Thoracic aorta (tissue), 2 donors: ENCODE results near the gene CDHR5. TPM values are rescaled to one million over a fixed set of nuclear protein-coding genes. Genes with fewer than 3 reads are reported as not detected.

ENCODE experiments used
- ATAC-seq: fragments of 150-250 bp; one replicate; pipeline ENCODE4 v1.8.0; 2017; ENCODE audit warnings: low read depth; ENCODE audit not compliant: insufficient number of reproducible peaks, low FRiP score
- DNase-seq: peaks from one replicate; pipeline ENCODE4 v3.0.0-alpha.2; 2020; ENCODE audit warnings: low spot score
- H3K27ac ChIP-seq, 2 donors: fragments of 200-600 bp; sonication (generic); 1 replicate in 1 of 2; 2 replicates in 1 of 2; pipeline ENCODE4 v1.5.1; 2016; ENCODE audit warnings: mild to moderate bottlenecking in 2 of 2, moderate library complexity in 2 of 2
- H3K27me3 ChIP-seq: fragments of 200-600 bp; sonication (generic); replicated peaks from 2 replicates; pipeline ENCODE4 v1.6.0; 2016; ENCODE audit warnings: mild to moderate bottlenecking; ENCODE audit not compliant: insufficient read depth
- H3K36me3 ChIP-seq: fragments of 200-600 bp; sonication (generic); one replicate; pipeline ENCODE4 v1.5.1; 2016
- H3K4me1 ChIP-seq, 2 donors: fragments of 200-600 bp; sonication (generic); 1 replicate in 1 of 2; 2 replicates in 1 of 2; pipeline versions ENCODE4 v1.5.1 to v1.6.0; 2016; ENCODE audit warnings: low read depth in 2 of 2, mild to moderate bottlenecking in 1 of 2; ENCODE audit not compliant: control insufficient read depth in 1 of 2
- H3K4me3 ChIP-seq: fragments of 200-600 bp; sonication (generic); 2 replicates; pipeline ENCODE4 v1.5.1; 2016; ENCODE audit warnings: mild to moderate bottlenecking
- H3K9me3 ChIP-seq: fragments of 200-600 bp; sonication (generic); 2 replicates; pipeline ENCODE4 v1.5.1; 2016
- total RNA-seq, 2 donors: library from RNA; depleted of rRNA; stranded (reverse); fragments of >200 nt; gene quantifications; one replicate each; pipeline versions ENCODE4 v1.1.0 to v1.2.3, GENCODE V29; 2016
- TF ChIP-seq, protein P1 (sequence below): fragments of 200-600 bp; sonication (generic); IDR thresholded peaks from one replicate; pipeline ENCODE4 v1.5.1; 2019; ENCODE audit warnings: antibody characterized with exemption

CDHR5 gene
- total RNA-seq, 2 donors from 2014 or later = not detected

DNA sequence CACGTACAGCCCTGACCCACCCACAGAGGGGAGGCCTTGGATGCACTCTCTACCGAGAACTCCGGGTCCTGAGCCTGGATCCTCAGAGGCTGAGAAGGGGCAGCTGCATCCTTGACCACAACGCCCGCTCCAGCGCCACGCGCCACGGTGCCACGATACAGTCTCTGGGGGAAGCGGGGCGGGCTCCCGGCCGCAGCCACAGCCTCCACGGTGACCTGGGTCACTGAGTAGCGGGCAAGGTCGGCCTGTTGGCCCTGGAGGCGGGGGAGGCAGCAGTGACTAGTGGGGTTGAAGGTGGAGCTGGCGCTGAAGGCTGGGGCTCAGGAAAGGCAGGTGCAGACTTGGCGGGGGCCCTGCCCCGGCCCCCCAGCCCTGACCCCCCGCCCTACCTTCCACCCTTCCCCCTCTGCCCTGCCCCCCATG is 5.1 kb downstream of the CDHR5 start:
- peaks cover 7 to 13% of the 10 kb centered on the region in 2 donors for H3K4me1 ChIP-seq
- no peak overlapping the region for H3K27ac ChIP-seq
- H3K36me3 ChIP-seq = no peaks in the 10 kb centered on the region
- H3K4me3 ChIP-seq = no peak overlapping the region
- TF ChIP-seq, protein P1, sequence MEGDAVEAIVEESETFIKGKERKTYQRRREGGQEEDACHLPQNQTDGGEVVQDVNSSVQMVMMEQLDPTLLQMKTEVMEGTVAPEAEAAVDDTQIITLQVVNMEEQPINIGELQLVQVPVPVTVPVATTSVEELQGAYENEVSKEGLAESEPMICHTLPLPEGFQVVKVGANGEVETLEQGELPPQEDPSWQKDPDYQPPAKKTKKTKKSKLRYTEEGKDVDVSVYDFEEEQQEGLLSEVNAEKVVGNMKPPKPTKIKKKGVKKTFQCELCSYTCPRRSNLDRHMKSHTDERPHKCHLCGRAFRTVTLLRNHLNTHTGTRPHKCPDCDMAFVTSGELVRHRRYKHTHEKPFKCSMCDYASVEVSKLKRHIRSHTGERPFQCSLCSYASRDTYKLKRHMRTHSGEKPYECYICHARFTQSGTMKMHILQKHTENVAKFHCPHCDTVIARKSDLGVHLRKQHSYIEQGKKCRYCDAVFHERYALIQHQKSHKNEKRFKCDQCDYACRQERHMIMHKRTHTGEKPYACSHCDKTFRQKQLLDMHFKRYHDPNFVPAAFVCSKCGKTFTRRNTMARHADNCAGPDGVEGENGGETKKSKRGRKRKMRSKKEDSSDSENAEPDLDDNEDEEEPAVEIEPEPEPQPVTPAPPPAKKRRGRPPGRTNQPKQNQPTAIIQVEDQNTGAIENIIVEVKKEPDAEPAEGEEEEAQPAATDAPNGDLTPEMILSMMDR = no peak
- H3K27me3 ChIP-seq = no peaks in the 10 kb centered on the region
- ATAC-seq (no peak), DNase-seq (no peak)
- H3K9me3 ChIP-seq = no peaks in the 10 kb centered on the region

DNA sequence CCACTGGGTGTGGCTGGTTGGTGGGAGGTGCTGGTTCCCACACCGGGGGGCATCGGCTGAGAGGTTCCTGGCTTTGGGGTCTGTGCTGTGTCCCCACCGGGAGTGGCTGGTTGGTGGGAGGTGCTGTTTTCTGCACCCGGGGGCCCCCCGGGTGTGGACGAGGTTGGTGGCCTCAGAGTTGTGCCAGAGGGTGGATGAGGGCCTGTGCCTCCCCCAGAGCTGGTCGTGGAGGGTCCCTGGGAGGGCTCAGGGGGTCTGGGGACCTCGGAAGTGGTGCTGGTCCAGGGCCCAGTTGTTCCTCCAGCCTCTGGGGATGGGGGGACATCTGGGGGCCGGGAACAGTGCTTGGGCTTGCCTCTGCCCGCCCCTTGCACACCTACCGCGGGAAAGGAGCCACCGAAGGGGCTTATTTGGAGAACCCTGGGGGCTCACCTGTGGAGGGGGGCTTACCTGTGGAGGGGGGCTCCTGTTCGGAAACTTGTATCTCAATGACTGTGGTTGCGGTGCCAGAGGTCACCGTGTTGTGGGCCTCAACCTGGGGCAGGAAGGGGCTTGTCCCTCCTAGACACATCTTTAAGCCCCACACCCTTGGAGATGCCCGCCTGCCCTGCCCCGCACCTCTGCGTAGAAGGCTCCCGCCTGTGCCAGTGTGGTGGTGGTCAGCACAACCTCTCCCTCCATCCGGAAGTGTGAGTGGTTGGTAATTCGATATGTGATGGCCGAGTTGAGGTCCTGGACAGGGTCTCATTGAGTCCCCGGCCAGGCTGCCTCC is 5.7 kb downstream of the CDHR5 start:
- peaks cover 12 to 19% of the 10 kb centered on the region in 2 donors for H3K4me1 ChIP-seq
- no peak for ATAC-seq
- no peaks in the 10 kb centered on the region for H3K9me3 ChIP-seq
- H3K27me3 ChIP-seq = no peaks in the 10 kb centered on the region
- H3K36me3 ChIP-seq = no peaks in the 10 kb centered on the region
- TF ChIP-seq, protein P1 = no peak
- DNase-seq = no peak
- no peak overlapping the region for H3K27ac ChIP-seq
- H3K4me3 ChIP-seq = no peak overlapping the region

GRCh38 chr11:617912-618682 is 6.7 kb downstream of the CDHR5 start:
- no peak overlapping the region for H3K27ac ChIP-seq
- ATAC-seq (no peak), DNase-seq (no peak)
- H3K4me3 ChIP-seq = no peak overlapping the region
- peaks cover 3% of the 10 kb centered on the region for H3K36me3 ChIP-seq
- TF ChIP-seq, protein P1 = no peak
- peaks cover 14 to 22% of the 10 kb centered on the region in 2 donors for H3K4me1 ChIP-seq
- H3K27me3 ChIP-seq = no peaks in the 10 kb centered on the region
- no peaks in the 10 kb centered on the region for H3K9me3 ChIP-seq

- H3K9me3 ChIP-seq = no peaks in the 10 kb centered on the region
- ATAC-seq = no peak
- TF ChIP-seq, protein P1 = no peak
- DNase-seq = no peak
- no peak overlapping the region for H3K27ac ChIP-seq
- H3K4me3 ChIP-seq = no peak overlapping the region
- no peaks in the 10 kb centered on the region for H3K27me3 ChIP-seq
- H3K4me1 ChIP-seq = peaks cover 14 to 22% of the 10 kb centered on the region in 2 donors
- H3K36me3 ChIP-seq = peaks cover 10% of the 10 kb centered on the region
These were observed 7.4 kb downstream of the CDHR5 start for GRCh38 chr11:617199-617911.
